ENCODE measurements around the gene RFX8.

DNA sequence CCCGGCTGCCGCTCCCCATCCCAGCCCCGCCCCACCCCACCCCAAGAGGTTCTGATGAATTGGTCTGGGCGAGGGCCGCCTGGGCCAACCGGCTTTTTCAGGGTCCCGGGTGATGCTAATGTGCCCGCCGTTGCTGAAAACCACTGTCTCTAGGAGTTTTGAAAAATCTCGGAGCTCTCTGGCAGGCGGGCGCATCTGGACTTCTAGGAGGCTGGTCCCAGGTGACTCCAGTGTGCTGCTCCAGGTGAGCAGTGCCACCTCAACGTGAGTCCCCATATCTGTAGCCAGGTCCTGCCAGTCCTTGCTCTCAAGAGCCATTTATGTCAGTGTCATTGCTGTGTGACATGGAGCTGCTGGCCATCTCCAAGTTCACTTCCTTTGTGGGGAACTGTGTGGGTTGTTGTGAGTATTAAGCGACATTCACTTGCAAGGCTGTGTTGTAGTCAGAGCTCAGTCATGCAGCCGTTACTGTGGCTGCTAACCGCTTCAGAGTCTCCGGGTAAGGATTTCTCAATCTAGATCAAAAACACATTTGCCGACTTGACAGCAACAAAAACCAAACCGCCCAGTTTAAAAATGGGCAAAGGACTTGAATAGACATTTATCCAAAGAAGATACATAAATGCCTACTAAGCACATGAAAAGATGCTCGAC, at the start of gene RFX8:
- no peak for TF ChIP-seq CTBP1 (IDR thresholded peaks at IDR 0.05; ENCODE audit: borderline replicate concordance)
- TF ChIP-seq ARNT (IDR thresholded peaks at IDR 0.05) = no peak
- no peak for TF ChIP-seq FOXM1 (IDR thresholded peaks at IDR 0.05; ENCODE audit: borderline replicate concordance)
- no peak for TF ChIP-seq SUZ12 (IDR thresholded peaks at IDR 0.05)
- TF ChIP-seq TARDBP (IDR thresholded peaks at IDR 0.05) = no peak
- no peak for TF ChIP-seq HDGF (IDR thresholded peaks at IDR 0.05; ENCODE audit: borderline replicate concordance)
- no peak for TF ChIP-seq SP1 (IDR thresholded peaks at IDR 0.05)
- TF ChIP-seq, protein P1, sequence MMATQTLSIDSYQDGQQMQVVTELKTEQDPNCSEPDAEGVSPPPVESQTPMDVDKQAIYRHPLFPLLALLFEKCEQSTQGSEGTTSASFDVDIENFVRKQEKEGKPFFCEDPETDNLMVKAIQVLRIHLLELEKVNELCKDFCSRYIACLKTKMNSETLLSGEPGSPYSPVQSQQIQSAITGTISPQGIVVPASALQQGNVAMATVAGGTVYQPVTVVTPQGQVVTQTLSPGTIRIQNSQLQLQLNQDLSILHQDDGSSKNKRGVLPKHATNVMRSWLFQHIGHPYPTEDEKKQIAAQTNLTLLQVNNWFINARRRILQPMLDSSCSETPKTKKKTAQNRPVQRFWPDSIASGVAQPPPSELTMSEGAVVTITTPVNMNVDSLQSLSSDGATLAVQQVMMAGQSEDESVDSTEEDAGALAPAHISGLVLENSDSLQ (IDR thresholded peaks at IDR 0.05) = no peak
- no peak for TF ChIP-seq NFRKB (IDR thresholded peaks at IDR 0.05)
- TF ChIP-seq FOXA1 (IDR thresholded peaks at IDR 0.05) = no peak
- TF ChIP-seq LEF1 (IDR thresholded peaks at IDR 0.05; ENCODE audit: borderline replicate concordance) = no peak
- TF ChIP-seq BHLHE40 (IDR thresholded peaks at IDR 0.05; ENCODE audit: borderline replicate concordance) = no peak
